K562 (cell line): ENCODE measurements around the gene KCNN3. TPM values are rescaled to one million over a fixed set of nuclear protein-coding genes. Genes with fewer than 3 reads are reported as not detected.

Experiments
- ATF7 ChIP-seq: fragments of 450-650 bp; IDR thresholded peaks from 2 replicates; pipeline ENCODE4 v1.7.1; 2014; ENCODE audit warnings: mild to moderate bottlenecking, moderate library complexity
- CBX1 ChIP-seq: sonication (generic); IDR thresholded peaks from 2 replicates; pipeline ENCODE4 v1.6.1; 2016; ENCODE audit warnings: antibody characterized with exemption, low read depth, mild to moderate bottlenecking
- MAZ ChIP-seq, 2 experiments: fragments of 450-650 bp in 1 of 2; sonication (generic) in 1 of 2; formaldehyde crosslinking; IDR thresholded peaks in 1 of 2; conservative IDR thresholded peaks in 1 of 2; 2 replicates each; pipeline versions ENCODE4 v1.4.0 to v1.5.0; 2020; ENCODE audit warnings: mild to moderate bottlenecking in 1 of 2, missing genetic modification reagents in 1 of 2
- NCOA2 ChIP-seq, 2 experiments: fragments of 450-650 bp; IDR thresholded peaks; 2 replicates each; pipeline ENCODE4 v1.6.1; 2018; ENCODE audit warnings: mild to moderate bottlenecking in 2 of 2, moderate library complexity in 1 of 2; ENCODE audit not compliant: partially characterized antibody in 2 of 2
- RAD21 ChIP-seq, 2 experiments: fragments of 250-450 bp in 1 of 2; fragments of 450-650 bp in 1 of 2; sonication (Bioruptor Pico) in 1 of 2; formaldehyde crosslinking in 1 of 2; IDR thresholded peaks in 1 of 2; conservative IDR thresholded peaks in 1 of 2; 2 replicates each; pipeline versions ENCODE4 v1.4.0 to v1.8.0; 2020 to 2022; ENCODE audit warnings: mild to moderate bottlenecking in 2 of 2, moderate library complexity in 1 of 2
- RREB1 ChIP-seq: fragments of 250-450 bp; sonication (Bioruptor Pico); IDR thresholded peaks from 2 replicates; pipeline ENCODE4 v1.4.0; 2020
- STAG1 ChIP-seq: sonication (generic); formaldehyde crosslinking; IDR thresholded peaks from 2 replicates; pipeline ENCODE4 v1.5.0; 2020; ENCODE audit warnings: missing genetic modification reagents, borderline replicate concordance
- SUPT5H ChIP-seq: fragments of 450-650 bp; IDR thresholded peaks from 2 replicates; pipeline ENCODE4 v1.6.1; 2016
- ZBTB8A ChIP-seq: fragments of 450-650 bp; IDR thresholded peaks from 2 replicates; pipeline ENCODE4 v1.6.1; 2018; ENCODE audit warnings: mild to moderate bottlenecking, moderate library complexity; ENCODE audit not compliant: partially characterized antibody
- ZKSCAN1 ChIP-seq: fragments of 150-350 bp; IDR thresholded peaks from 2 replicates; pipeline ENCODE4 v1.6.1; 2016; ENCODE audit warnings: low read depth, low read length
- polyA plus RNA-seq, 8 experiments: library from polyadenylated mRNA; depleted of rRNA in 4 of 8; stranded (reverse) in 5 of 8; unstranded in 3 of 8; fragments of >200 nt; fragmentation: Nextera tagmentation in 2 of 8; fragmentation: Illumina TruSeq in 1 of 8; extraction: Ambion mirVana in 2 of 8; extraction: Trizol in 1 of 8; gene quantifications; 2 replicates each; pipeline versions ENCODE4 v1.2.1 to v1.2.3, GENCODE V29; 2011 to 2014; ENCODE audit warnings: inconsistent platforms in 1 of 8, missing spikeins in 1 of 8
- total RNA-seq, 7 experiments: library from RNA; depleted of rRNA in 6 of 7; stranded (reverse); fragments of >200 nt in 6 of 7; fragmentation: Illumina TruSeq in 2 of 7; extraction: Trizol in 2 of 7; gene quantifications; 2 replicates each; pipeline versions ENCODE4 v1.2.1 to v1.2.3, GENCODE V29; 2011 to 2021; ENCODE audit warnings: low replicate concordance in 1 of 7
- TF ChIP-seq, protein P1 (sequence below): fragments of 450-650 bp; formaldehyde crosslinking; IDR thresholded peaks from 2 replicates; pipeline ENCODE4 v1.4.0; 2022; ENCODE audit warnings: missing genetic modification characterization
- TF ChIP-seq, protein P2 (sequence below): fragments of 250-450 bp; sonication (Bioruptor Pico); IDR thresholded peaks from 2 replicates; pipeline ENCODE4 v1.5.1; 2021; ENCODE audit warnings: mild to moderate bottlenecking
- TF ChIP-seq, protein P3 (sequence below): fragments of 450-650 bp; IDR thresholded peaks from 2 replicates; pipeline ENCODE4 v1.6.1; 2018; ENCODE audit warnings: mild to moderate bottlenecking, low read depth; ENCODE audit not compliant: partially characterized antibody
- TF ChIP-seq, protein P4 (sequence below), 3 experiments: IDR thresholded peaks in 2 of 3; conservative IDR thresholded peaks in 1 of 3; 2 replicates each; pipeline ENCODE4 v1.5.1; 2011 to 2012; ENCODE audit warnings: low read length in 3 of 3, mild to moderate bottlenecking in 3 of 3, control low read depth in 2 of 3, improper control_type of control experiment in 1 of 3, inconsistent platforms in 1 of 3, low read depth in 1 of 3, mixed read lengths in 1 of 3, moderate library complexity in 1 of 3; ENCODE audit not compliant: insufficient read depth in 2 of 3

KCNN3 gene
- total and polyA plus RNA-seq, 9 of the 15 experiments (the other 6 are each of a cell fraction or from before 2014, with no cell fraction given): 0.02 to 0.03 TPM; not detected in 7

DNA sequence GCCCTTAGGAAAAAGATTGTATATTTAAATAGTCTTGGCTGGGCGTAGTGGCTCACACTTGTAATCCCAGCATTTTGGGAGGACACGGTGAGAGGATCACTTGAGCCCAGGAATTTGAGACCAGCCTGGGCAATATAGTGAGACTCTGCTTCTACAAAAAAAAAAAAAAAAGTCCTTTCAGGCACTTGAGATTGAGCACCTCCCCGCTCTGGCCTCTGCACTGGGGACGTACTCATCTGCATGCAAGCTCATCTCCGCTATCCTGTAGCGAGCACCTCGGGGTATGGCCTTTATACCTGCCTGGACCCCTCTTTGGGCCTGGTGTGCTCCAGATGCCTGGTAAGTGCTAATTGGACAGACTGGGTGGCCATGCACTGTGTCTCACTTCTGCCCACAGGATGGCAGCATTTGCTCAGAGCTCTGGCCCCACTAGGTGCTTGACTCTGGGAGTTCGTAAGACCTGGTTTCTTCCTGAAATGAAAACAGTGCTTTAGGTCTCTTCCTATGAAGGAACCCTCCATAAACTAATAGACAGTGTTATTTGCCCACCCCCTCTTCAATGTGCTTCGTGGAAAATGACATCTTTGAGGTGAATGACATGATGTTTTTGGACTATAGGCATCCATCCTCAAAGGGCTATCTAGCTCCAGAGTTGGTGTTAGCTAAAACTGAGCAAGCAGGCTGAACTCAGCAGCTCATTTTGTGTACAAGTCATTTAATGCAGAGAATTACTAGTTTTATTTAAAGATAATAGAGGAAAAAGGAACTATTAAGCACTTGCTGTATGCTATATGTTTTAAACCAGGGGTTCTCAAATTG lies 200.4 kb downstream of the KCNN3 start (continued):
- TF ChIP-seq, protein P1, sequence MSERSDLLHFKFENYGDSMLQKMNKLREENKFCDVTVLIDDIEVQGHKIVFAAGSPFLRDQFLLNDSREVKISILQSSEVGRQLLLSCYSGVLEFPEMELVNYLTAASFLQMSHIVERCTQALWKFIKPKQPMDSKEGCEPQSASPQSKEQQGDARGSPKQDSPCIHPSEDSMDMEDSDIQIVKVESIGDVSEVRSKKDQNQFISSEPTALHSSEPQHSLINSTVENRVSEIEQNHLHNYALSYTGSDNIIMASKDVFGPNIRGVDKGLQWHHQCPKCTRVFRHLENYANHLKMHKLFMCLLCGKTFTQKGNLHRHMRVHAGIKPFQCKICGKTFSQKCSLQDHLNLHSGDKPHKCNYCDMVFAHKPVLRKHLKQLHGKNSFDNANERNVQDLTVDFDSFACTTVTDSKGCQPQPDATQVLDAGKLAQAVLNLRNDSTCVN (CRISPR knock-in tag): no peak
- TF ChIP-seq, protein P2, sequence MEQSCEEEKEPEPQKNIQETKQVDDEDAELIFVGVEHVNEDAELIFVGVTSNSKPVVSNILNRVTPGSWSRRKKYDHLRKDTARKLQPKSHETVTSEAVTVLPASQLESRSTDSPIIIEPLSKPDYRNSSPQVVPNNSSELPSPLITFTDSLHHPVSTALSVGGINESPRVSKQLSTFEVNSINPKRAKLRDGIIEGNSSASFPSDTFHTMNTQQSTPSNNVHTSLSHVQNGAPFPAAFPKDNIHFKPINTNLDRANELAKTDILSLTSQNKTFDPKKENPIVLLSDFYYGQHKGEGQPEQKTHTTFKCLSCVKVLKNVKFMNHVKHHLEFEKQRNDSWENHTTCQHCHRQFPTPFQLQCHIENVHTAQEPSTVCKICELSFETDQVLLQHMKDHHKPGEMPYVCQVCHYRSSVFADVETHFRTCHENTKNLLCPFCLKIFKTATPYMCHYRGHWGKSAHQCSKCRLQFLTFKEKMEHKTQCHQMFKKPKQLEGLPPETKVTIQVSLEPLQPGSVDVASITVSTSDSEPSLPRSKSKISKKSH (CRISPR knock-in tag): no peak
- TF ChIP-seq MAZ (CRISPR knock-in tag; conservative IDR thresholded peaks at IDR 0.05 in 1 of 2, IDR thresholded peaks at IDR 0.05 in 1 of 2) (peak in 1 of 2 experiments; percentile 48; a peak in 1 of 4 replicates), RREB1 (CRISPR knock-in tag) (no peak), ATF7 (no peak), NCOA2 (IDR thresholded peaks at IDR 0.05; ENCODE audit: partially characterized antibody in 2 of 2) (no peak), SUPT5H (no peak), RAD21 (CRISPR knock-in tag; conservative IDR thresholded peaks at IDR 0.05 in 1 of 2, IDR thresholded peaks at IDR 0.05 in 1 of 2) (peak; percentile 91 to 94), STAG1 (CRISPR knock-in tag) (peak; percentile 71; the same call in 1 of the 2 replicates), ZKSCAN1 (peak; percentile 79), CBX1 (no peak), ZBTB8A (no peak)
- TF ChIP-seq, protein P3, sequence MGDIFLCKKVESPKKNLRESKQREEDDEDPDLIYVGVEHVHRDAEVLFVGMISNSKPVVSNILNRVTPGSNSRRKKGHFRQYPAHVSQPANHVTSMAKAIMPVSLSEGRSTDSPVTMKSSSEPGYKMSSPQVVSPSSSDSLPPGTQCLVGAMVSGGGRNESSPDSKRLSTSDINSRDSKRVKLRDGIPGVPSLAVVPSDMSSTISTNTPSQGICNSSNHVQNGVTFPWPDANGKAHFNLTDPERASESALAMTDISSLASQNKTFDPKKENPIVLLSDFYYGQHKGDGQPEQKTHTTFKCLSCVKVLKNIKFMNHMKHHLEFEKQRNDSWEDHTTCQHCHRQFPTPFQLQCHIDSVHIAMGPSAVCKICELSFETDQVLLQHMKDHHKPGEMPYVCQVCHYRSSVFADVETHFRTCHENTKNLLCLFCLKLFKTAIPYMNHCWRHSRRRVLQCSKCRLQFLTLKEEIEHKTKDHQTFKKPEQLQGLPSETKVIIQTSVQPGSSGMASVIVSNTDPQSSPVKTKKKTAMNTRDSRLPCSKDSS: no peak
- TF ChIP-seq, protein P4, sequence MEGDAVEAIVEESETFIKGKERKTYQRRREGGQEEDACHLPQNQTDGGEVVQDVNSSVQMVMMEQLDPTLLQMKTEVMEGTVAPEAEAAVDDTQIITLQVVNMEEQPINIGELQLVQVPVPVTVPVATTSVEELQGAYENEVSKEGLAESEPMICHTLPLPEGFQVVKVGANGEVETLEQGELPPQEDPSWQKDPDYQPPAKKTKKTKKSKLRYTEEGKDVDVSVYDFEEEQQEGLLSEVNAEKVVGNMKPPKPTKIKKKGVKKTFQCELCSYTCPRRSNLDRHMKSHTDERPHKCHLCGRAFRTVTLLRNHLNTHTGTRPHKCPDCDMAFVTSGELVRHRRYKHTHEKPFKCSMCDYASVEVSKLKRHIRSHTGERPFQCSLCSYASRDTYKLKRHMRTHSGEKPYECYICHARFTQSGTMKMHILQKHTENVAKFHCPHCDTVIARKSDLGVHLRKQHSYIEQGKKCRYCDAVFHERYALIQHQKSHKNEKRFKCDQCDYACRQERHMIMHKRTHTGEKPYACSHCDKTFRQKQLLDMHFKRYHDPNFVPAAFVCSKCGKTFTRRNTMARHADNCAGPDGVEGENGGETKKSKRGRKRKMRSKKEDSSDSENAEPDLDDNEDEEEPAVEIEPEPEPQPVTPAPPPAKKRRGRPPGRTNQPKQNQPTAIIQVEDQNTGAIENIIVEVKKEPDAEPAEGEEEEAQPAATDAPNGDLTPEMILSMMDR (IDR thresholded peaks at IDR 0.05 in 2 of 3, conservative IDR thresholded peaks at IDR 0.05 in 1 of 3; ENCODE audit: insufficient read depth in 2 of 3, low read depth in 1 of 3, low read length in 3 of 3): peak; percentile 84 to 89 (median 87)
